ENCODE results near the gene PTPRR.

The PTPRR gene

DNA sequence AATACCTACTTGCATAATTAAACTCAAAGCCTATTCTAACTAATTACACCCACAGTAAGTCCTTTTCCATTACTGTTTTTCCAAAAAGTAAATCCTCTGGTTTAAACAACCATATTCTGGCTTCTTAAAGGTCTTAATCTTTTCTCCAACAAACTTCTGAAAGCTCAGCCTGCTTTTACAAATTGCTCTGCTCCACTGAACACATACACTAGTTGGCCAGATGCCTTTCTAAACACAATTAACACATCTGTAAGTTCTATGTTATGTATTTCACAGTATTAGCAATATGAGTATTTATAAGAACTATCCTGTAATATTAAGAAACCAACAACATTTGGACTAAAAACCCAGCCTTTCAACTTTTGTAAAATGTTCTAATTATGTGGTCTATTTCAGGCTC lies 313.4 kb downstream of the PTPRR start:
- no peak overlapping the region for H3K4me3 ChIP-seq (ENCODE audit: low read depth, low read length)
- TF ChIP-seq, protein P1, sequence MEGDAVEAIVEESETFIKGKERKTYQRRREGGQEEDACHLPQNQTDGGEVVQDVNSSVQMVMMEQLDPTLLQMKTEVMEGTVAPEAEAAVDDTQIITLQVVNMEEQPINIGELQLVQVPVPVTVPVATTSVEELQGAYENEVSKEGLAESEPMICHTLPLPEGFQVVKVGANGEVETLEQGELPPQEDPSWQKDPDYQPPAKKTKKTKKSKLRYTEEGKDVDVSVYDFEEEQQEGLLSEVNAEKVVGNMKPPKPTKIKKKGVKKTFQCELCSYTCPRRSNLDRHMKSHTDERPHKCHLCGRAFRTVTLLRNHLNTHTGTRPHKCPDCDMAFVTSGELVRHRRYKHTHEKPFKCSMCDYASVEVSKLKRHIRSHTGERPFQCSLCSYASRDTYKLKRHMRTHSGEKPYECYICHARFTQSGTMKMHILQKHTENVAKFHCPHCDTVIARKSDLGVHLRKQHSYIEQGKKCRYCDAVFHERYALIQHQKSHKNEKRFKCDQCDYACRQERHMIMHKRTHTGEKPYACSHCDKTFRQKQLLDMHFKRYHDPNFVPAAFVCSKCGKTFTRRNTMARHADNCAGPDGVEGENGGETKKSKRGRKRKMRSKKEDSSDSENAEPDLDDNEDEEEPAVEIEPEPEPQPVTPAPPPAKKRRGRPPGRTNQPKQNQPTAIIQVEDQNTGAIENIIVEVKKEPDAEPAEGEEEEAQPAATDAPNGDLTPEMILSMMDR (IDR thresholded peaks at IDR 0.05; ENCODE audit: low read depth, low read length, missing control alignments): no peak
- in situ Hi-C loops (cut with HindIII; ENCODE audit: low sequenced_read_pairs): no loop called here
- no peak for DNase-seq (ENCODE audit: low read depth)

DNA sequence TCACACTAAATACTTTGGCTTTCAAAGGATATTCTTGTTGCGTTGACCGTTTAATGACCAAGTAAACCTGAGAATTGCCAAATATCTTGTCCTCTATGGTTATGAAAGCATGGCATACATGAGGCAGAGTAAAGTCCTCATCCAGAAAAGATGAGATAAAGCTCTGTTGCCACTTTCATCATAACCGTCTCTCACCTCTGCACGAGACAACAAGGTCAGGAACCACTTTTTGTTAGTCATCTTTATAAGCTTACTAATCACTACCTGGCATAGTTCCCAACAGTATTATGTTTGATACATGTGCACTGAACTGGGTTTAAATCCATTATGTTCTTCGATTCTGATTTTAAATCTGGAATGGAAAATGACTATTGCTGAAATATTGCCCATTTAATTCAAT lies 314.6 kb downstream of the PTPRR start:
- TF ChIP-seq, protein P1 (IDR thresholded peaks at IDR 0.05; ENCODE audit: low read depth, low read length, missing control alignments): no peak
- no peak overlapping the region for H3K4me3 ChIP-seq (ENCODE audit: low read depth, low read length)
- no peak for DNase-seq (ENCODE audit: low read depth)
- in situ Hi-C loops (cut with HindIII; ENCODE audit: low sequenced_read_pairs): no loop called here

DNA sequence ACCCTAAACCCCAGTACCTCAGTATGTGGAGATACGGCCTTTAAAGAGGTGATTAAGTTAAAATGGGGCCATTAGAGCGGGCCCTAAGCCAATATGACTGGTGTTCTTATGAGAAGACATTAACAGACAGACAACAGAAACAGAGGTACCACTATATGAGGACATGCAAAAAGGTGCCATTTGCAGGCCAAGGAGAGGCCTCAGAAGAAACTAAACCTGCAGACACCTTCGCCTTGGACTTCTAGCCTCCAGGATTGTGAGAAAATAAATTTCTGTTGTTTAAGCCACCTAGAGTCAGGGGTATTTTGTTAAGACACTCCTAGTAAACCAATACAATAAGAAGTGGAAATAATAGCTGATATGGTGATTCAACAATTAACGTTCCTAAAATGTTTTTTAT lies 315.9 kb downstream of the PTPRR start:
- TF ChIP-seq, protein P1 (IDR thresholded peaks at IDR 0.05; ENCODE audit: low read depth, low read length, missing control alignments): no peak
- in situ Hi-C loops (cut with HindIII; ENCODE audit: low sequenced_read_pairs): no loop called here
- no peak for DNase-seq (ENCODE audit: low read depth)
- H3K4me3 ChIP-seq (ENCODE audit: low read depth, low read length): no peak overlapping the region

DNA sequence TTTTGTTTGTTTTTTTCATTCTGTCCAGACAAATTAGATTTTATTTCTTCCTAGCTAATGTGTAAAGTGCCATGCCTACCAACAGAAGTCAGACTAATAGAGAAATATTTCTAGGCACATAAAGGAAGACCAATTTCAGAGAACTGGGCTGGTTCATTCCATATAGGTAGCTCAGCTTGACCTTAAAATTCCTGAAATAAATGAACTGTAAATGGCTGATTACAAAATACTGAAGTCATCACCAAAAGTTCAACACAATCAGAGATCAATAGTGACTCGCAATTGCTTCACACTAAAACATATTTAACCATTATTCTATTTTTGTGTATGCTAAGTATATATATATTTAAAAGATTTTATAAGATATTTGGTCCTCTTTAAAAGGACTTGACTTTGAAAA lies 317.5 kb downstream of the PTPRR start:
- DNase-seq (ENCODE audit: low read depth): no peak
- H3K4me3 ChIP-seq (ENCODE audit: low read depth, low read length): no peak overlapping the region
- in situ Hi-C loops (cut with HindIII; ENCODE audit: low sequenced_read_pairs): no loop called here
- TF ChIP-seq, protein P1 (IDR thresholded peaks at IDR 0.05; ENCODE audit: low read depth, low read length, missing control alignments): no peak

DNA sequence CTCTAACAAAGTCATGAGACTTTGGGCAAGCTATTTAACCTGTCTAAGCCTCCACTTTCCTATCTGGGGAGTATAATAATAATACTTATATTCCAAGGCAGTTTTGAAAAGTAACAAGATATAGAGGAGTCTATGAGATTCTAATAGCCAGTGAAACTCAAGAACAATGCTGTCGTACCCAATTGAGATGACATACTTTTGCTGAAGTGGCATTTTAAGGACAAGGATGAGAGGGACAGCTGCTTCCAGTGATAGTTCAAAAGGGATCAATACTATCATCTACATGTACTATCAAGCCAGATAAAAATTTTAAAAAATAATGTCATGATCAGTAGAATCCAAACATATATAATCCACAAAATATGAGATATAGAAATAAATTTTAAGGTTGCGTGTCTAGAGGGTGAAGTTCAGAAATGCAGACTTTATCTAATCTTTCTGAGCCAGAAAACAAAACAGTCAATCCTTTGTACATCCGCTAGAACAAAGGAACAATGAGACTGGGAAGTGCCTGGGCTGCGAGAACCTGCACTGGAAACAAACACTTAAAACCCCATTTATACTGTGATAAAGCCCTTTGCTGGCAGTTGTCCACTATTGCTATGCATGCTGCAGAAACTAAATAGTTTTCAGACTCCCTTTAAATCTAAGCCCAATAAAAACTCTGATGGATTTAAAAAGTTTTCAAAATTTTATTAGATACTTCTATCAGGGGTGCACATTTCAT lies 321.9 kb downstream of the PTPRR start:
- in situ Hi-C loops (cut with HindIII; ENCODE audit: low sequenced_read_pairs): loop anchor here (25.0 kb wide), 2 partner anchors 114 to 711 kb away; no protein-coding TSS in a partner anchor
- no peak for DNase-seq (ENCODE audit: low read depth)
- TF ChIP-seq, protein P1 (IDR thresholded peaks at IDR 0.05; ENCODE audit: low read depth, low read length, missing control alignments): no peak
- no peak overlapping the region for H3K4me3 ChIP-seq (ENCODE audit: low read depth, low read length)

DNA sequence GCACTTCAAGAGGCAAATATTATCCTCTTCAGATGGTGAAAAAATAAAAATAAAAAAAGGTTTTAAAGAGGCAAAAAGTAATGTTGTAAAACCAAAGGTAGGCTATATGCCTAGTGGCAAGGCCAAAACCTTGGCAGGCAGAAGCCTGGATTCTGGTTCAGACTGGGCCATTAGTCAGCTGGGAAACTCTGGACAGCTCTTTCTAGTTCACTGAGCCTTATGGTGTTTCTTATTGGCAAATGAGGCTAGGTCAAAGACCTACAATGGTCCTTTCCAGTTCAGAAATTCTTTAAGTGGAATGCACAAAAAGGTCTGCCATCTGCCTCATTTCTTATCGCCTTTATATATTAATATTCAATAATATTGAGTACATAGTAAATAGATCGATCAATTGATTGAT lies 327.9 kb downstream of the PTPRR start:
- no peak overlapping the region for H3K4me3 ChIP-seq (ENCODE audit: low read depth, low read length)
- TF ChIP-seq, protein P1 (IDR thresholded peaks at IDR 0.05; ENCODE audit: low read depth, low read length, missing control alignments): no peak
- in situ Hi-C loops (cut with HindIII; ENCODE audit: low sequenced_read_pairs): loop anchor here (25.0 kb wide), 2 partner anchors 120 to 705 kb away; no protein-coding TSS in a partner anchor
- no peak for DNase-seq (ENCODE audit: low read depth)
